H9 (cell line): ENCODE data around the gene GLYR1. TPM values are rescaled to one million over a fixed set of nuclear protein-coding genes. Genes with fewer than 3 reads are reported as not detected.
A peak's percentile ranks its signal among the peaks of the same experiment; 100 is the strongest.

Experiments
- DNase-seq: peaks from one replicate; pipeline ENCODE4 v3.0.0-alpha.2; 2017
- H2AFZ ChIP-seq: one replicate; pipeline ENCODE4 v1.6.1; 2013; ENCODE audit warnings: mild to moderate bottlenecking, low read length, control low read depth, moderate library complexity
- H2AK5ac ChIP-seq: 2 replicates; pipeline ENCODE4 v1.6.1; 2013; ENCODE audit warnings: low read length, control low read depth, mixed read lengths; ENCODE audit not compliant: insufficient read length
- H2BK120ac ChIP-seq: one replicate; pipeline ENCODE4 v1.6.1; 2013; ENCODE audit warnings: low read depth, mild to moderate bottlenecking, low read length, control low read depth, inconsistent platforms; ENCODE audit not compliant: poor library complexity, severe bottlenecking
- H2BK12ac ChIP-seq: 2 replicates; pipeline ENCODE4 v1.6.1; 2013; ENCODE audit warnings: low read length, control low read depth, mixed read lengths, low read depth; ENCODE audit not compliant: insufficient read length
- H2BK15ac ChIP-seq: 2 replicates; pipeline ENCODE4 v1.6.1; 2013; ENCODE audit warnings: low read depth, low read length, control low read depth
- H2BK20ac ChIP-seq: one replicate; pipeline ENCODE4 v1.6.1; 2013; ENCODE audit warnings: low read depth, mild to moderate bottlenecking, low read length, control low read depth, inconsistent platforms; ENCODE audit not compliant: poor library complexity, severe bottlenecking
- H2BK5ac ChIP-seq: 2 replicates; pipeline ENCODE4 v1.6.1; 2013; ENCODE audit warnings: low read length, control low read depth, mixed read lengths; ENCODE audit not compliant: insufficient read length
- H3K14ac ChIP-seq: 2 replicates; pipeline ENCODE4 v1.6.1; 2013; ENCODE audit warnings: low read length, control low read depth; ENCODE audit not compliant: insufficient read depth
- H3K18ac ChIP-seq: 2 replicates; pipeline ENCODE4 v1.6.1; 2013; ENCODE audit warnings: low read depth, mild to moderate bottlenecking, mixed read lengths, low read length, control low read depth; ENCODE audit not compliant: insufficient read length
- H3K23ac ChIP-seq: 2 replicates; pipeline ENCODE4 v1.6.1; 2013; ENCODE audit warnings: low read length, control low read depth, mixed read lengths, low read depth; ENCODE audit not compliant: insufficient read length
- H3K23me2 ChIP-seq: 2 replicates; pipeline ENCODE4 v1.6.1; 2013; ENCODE audit warnings: low read depth, mild to moderate bottlenecking, mixed read lengths, low read length, control low read depth; ENCODE audit not compliant: insufficient read length, poor library complexity, severe bottlenecking
- H3K27ac ChIP-seq: 2 replicates; pipeline ENCODE4 v1.5.1; 2013; ENCODE audit warnings: low read length, control low read depth, mixed read lengths, low read depth; ENCODE audit not compliant: insufficient read length
- H3K27me3 ChIP-seq: 2 replicates; pipeline ENCODE4 v1.6.1; 2013; ENCODE audit warnings: low read length, control low read depth, inconsistent platforms; ENCODE audit not compliant: insufficient read depth
- H3K4ac ChIP-seq: 2 replicates; pipeline ENCODE4 v1.6.1; 2013; ENCODE audit warnings: low read depth, mild to moderate bottlenecking, control low read depth, inconsistent platforms, low read length, moderate library complexity
- H3K4me1 ChIP-seq: 2 replicates; pipeline ENCODE4 v1.6.1; 2013; ENCODE audit warnings: low read length, control low read depth, inconsistent platforms; ENCODE audit not compliant: insufficient read depth
- H3K4me2 ChIP-seq: 2 replicates; pipeline ENCODE4 v1.6.1; 2013; ENCODE audit warnings: low read length, control low read depth, mixed read lengths; ENCODE audit not compliant: insufficient read length, insufficient read depth
- H3K56ac ChIP-seq: 2 replicates; pipeline ENCODE4 v1.6.1; 2013; ENCODE audit warnings: low read depth, mild to moderate bottlenecking, mixed read lengths, low read length, control low read depth; ENCODE audit not compliant: insufficient read length
- H3K79me1 ChIP-seq: 2 replicates; pipeline ENCODE4 v1.6.1; 2013; ENCODE audit warnings: low read depth, mild to moderate bottlenecking, moderate library complexity, low read length, control low read depth, inconsistent platforms; ENCODE audit not compliant: insufficient read depth, poor library complexity, severe bottlenecking
- H3K79me2 ChIP-seq: 2 replicates; pipeline ENCODE4 v1.6.1; 2013; ENCODE audit warnings: low read length, control low read depth, inconsistent platforms; ENCODE audit not compliant: insufficient read depth
- H3K9ac ChIP-seq: 2 replicates; pipeline ENCODE4 v1.6.1; 2013; ENCODE audit warnings: low read length, control low read depth, mixed read lengths; ENCODE audit not compliant: insufficient read length; ENCODE audit errors: extremely low read depth
- H3K9me3 ChIP-seq: one replicate; pipeline ENCODE4 v1.6.1; 2013; ENCODE audit warnings: low read depth, low read length, inconsistent platforms; ENCODE audit not compliant: control insufficient read depth
- H3T11ph ChIP-seq: one replicate; pipeline ENCODE4 v1.6.1; 2013; ENCODE audit warnings: mild to moderate bottlenecking, low read length, control low read depth, inconsistent platforms
- H4K20me1 ChIP-seq: one replicate; pipeline ENCODE4 v1.6.1; 2013; ENCODE audit not compliant: control insufficient read depth, insufficient read length, insufficient read depth
- H4K5ac ChIP-seq: 2 replicates; pipeline ENCODE4 v1.6.1; 2013; ENCODE audit warnings: low read depth, mild to moderate bottlenecking, mixed read lengths, low read length, control low read depth; ENCODE audit not compliant: insufficient read length
- H4K8ac ChIP-seq: replicated peaks from 2 replicates; pipeline ENCODE4 v1.6.1; 2013; ENCODE audit warnings: low read length, control low read depth, mixed read lengths, low read depth; ENCODE audit not compliant: insufficient read length
- H4K91ac ChIP-seq: 2 replicates; pipeline ENCODE4 v1.6.1; 2013; ENCODE audit warnings: low read depth, mild to moderate bottlenecking, moderate library complexity, mixed read lengths, low read length, control low read depth; ENCODE audit not compliant: insufficient read length
- H3K27ac Mint-ChIP-seq, 3 experiments: 2 replicates in 2 of 3; 3 replicates in 1 of 3; pipeline ENCODE4 v1.8.0; 2020 to 2021; ENCODE audit warnings: mixed read lengths in 3 of 3, mild to moderate bottlenecking in 1 of 3, moderate library complexity in 1 of 3
- H3K27me3 Mint-ChIP-seq: 2 replicates; pipeline ENCODE4 v1.8.0; 2021; ENCODE audit warnings: low read depth, mild to moderate bottlenecking, moderate library complexity, mixed read lengths
- H3K36me3 Mint-ChIP-seq, 3 experiments: 2 replicates in 2 of 3; 3 replicates in 1 of 3; pipeline ENCODE4 v1.8.0; 2020 to 2021; ENCODE audit warnings: low read depth in 3 of 3, mixed read lengths in 3 of 3; ENCODE audit not compliant: insufficient read depth in 1 of 3
- H3K4me1 Mint-ChIP-seq, 2 experiments: 2 replicates each; pipeline ENCODE4 v1.8.0; 2020; ENCODE audit warnings: mixed read lengths in 2 of 2
- H3K4me3 Mint-ChIP-seq, 2 experiments: 2 replicates in 1 of 2; 3 replicates in 1 of 2; pipeline ENCODE4 v1.8.0; 2020 to 2021; ENCODE audit warnings: mild to moderate bottlenecking in 2 of 2, mixed read lengths in 2 of 2, moderate library complexity in 1 of 2
- H3K9me3 Mint-ChIP-seq, 2 experiments: 2 replicates in 1 of 2; 3 replicates in 1 of 2; pipeline ENCODE4 v1.8.0; 2020; ENCODE audit warnings: mild to moderate bottlenecking in 2 of 2, mixed read lengths in 2 of 2, moderate library complexity in 1 of 2
- WGBS: extraction: QIAGEN DNeasy Blood & Tissue Kit; methylation state at CpG from one replicate; pipeline ENCODE4 v1.1.7; 2013; ENCODE audit warnings: missing lambda C conversion rate, low lambda C conversion rate, mixed read lengths; ENCODE audit not compliant: insufficient read length; ENCODE audit errors: extremely low coverage; 5-methylcytosine and 5-hydroxymethylcytosine counted together
- total RNA-seq: library from RNA; stranded (reverse); gene quantifications from 2 replicates; pipeline ENCODE4 v1.2.1, GENCODE V29; 2021
- TF ChIP-seq, protein P1 (sequence below): fragments of 200-600 bp; sonication (generic); conservative IDR thresholded peaks from 3 replicates; pipeline ENCODE4 v1.8.0; 2021; ENCODE audit warnings: antibody characterized with exemption, mild to moderate bottlenecking

The GLYR1 gene
- total RNA-seq, 1 experiment from 2014 or later: 114 TPM

- Histone ChIP-seq H3K4me1 (no peaks in the 10 kb centered on the region), H3K56ac (no peak overlapping the region), H2BK120ac (no peak overlapping the region), H3K23me2 (no peaks in the 10 kb centered on the region), H3K9me3 (no peaks in the 10 kb centered on the region), H4K5ac (no peak overlapping the region), H2AFZ (no peak overlapping the region), H3K27me3 (no peaks in the 10 kb centered on the region), H3K23ac (no peak overlapping the region), H3K9ac (no peak overlapping the region), H2BK15ac (no peak overlapping the region), H3T11ph (no peak overlapping the region), H3K79me2 (no peaks in the 10 kb centered on the region), H2BK20ac (no peak overlapping the region), H3K4ac (no peak overlapping the region), H3K4me2 (no peak overlapping the region), H2AK5ac (no peak overlapping the region), H3K79me1 (no peaks in the 10 kb centered on the region), H3K27ac (no peak overlapping the region), H4K8ac (no peak overlapping the region), H3K18ac (no peak overlapping the region), H4K91ac (no peak overlapping the region), H4K20me1 (no peaks in the 10 kb centered on the region), H2BK5ac (no peak overlapping the region), H3K14ac (no peak overlapping the region), H2BK12ac (no peak overlapping the region)
- no CpG with 5 or more reads among the region's 9 CpGs for WGBS
- no peaks in the 10 kb centered on the region for H3K27me3 Mint-ChIP-seq
- H3K9me3 Mint-ChIP-seq: no peaks in the 10 kb centered on the region
- TF ChIP-seq, protein P1, sequence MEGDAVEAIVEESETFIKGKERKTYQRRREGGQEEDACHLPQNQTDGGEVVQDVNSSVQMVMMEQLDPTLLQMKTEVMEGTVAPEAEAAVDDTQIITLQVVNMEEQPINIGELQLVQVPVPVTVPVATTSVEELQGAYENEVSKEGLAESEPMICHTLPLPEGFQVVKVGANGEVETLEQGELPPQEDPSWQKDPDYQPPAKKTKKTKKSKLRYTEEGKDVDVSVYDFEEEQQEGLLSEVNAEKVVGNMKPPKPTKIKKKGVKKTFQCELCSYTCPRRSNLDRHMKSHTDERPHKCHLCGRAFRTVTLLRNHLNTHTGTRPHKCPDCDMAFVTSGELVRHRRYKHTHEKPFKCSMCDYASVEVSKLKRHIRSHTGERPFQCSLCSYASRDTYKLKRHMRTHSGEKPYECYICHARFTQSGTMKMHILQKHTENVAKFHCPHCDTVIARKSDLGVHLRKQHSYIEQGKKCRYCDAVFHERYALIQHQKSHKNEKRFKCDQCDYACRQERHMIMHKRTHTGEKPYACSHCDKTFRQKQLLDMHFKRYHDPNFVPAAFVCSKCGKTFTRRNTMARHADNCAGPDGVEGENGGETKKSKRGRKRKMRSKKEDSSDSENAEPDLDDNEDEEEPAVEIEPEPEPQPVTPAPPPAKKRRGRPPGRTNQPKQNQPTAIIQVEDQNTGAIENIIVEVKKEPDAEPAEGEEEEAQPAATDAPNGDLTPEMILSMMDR: no peak
- H3K27ac Mint-ChIP-seq: peak overlapping the region in 2 of 3 experiments; percentile 44 to 63; a peak in 3 of 7 replicates
- H3K4me1 Mint-ChIP-seq: no peaks in the 10 kb centered on the region
- H3K4me3 Mint-ChIP-seq: no peak overlapping the region
- peaks cover 25 to 79% (median 63%) of the 10 kb centered on the region in 3 experiments for H3K36me3 Mint-ChIP-seq
- DNase-seq: no peak
Measured at GRCh38 chr16:4888428-4889135, 41.5 kb upstream of the GLYR1 start.
